Trophoblast cell (in vitro differentiated cells and primary cell): ENCODE data around the gene TCF12.
A peak's percentile ranks its signal among the peaks of the same experiment; 100 is the strongest.

Experiments used
- DNase-seq, 2 donors: peaks; one replicate each; pipeline ENCODE4 v3.0.0-alpha.2; 2016
- H2AFZ ChIP-seq: 2 replicates; pipeline ENCODE4 v1.6.1; 2013; ENCODE audit warnings: low read length, moderate library complexity, mild to moderate bottlenecking; ENCODE audit not compliant: insufficient read depth, poor library complexity
- H2AK5ac ChIP-seq: 2 replicates; pipeline ENCODE4 v1.6.1; 2013; ENCODE audit warnings: mild to moderate bottlenecking, low read length
- H2BK120ac ChIP-seq: 2 replicates; pipeline ENCODE4 v1.6.1; 2013; ENCODE audit warnings: low read length, mild to moderate bottlenecking, moderate library complexity; ENCODE audit not compliant: insufficient read depth, poor library complexity
- H2BK12ac ChIP-seq: 2 replicates; pipeline ENCODE4 v1.6.1; 2013; ENCODE audit warnings: mild to moderate bottlenecking, low read length, moderate library complexity
- H2BK5ac ChIP-seq: 2 replicates; pipeline ENCODE4 v1.6.1; 2013; ENCODE audit warnings: low read length, low read depth, moderate library complexity, mild to moderate bottlenecking; ENCODE audit not compliant: poor library complexity
- H3K14ac ChIP-seq: 2 replicates; pipeline ENCODE4 v1.6.1; 2013; ENCODE audit warnings: mild to moderate bottlenecking, low read length
- H3K18ac ChIP-seq: 2 replicates; pipeline ENCODE4 v1.6.1; 2013; ENCODE audit warnings: mild to moderate bottlenecking, low read length
- H3K23ac ChIP-seq: 2 replicates; pipeline ENCODE4 v1.6.1; 2013; ENCODE audit warnings: low read length
- H3K27ac ChIP-seq: 2 replicates; pipeline ENCODE4 v1.5.1; 2013; ENCODE audit warnings: low read depth, mild to moderate bottlenecking, inconsistent platforms, low read length, moderate library complexity
- H3K27me3 ChIP-seq: 2 replicates; pipeline ENCODE4 v1.6.1; 2013; ENCODE audit warnings: inconsistent platforms, mild to moderate bottlenecking, low read length, moderate library complexity; ENCODE audit not compliant: insufficient read depth
- H3K36me3 ChIP-seq, 2 experiments: 1 replicate in 1 of 2; 2 replicates in 1 of 2; pipeline ENCODE4 v1.6.1; 2013; ENCODE audit warnings: low read length in 2 of 2, mild to moderate bottlenecking in 2 of 2, moderate library complexity in 1 of 2; ENCODE audit not compliant: insufficient read depth in 2 of 2, control insufficient read depth in 1 of 2
- H3K4ac ChIP-seq: 2 replicates; pipeline ENCODE4 v1.6.1; 2013; ENCODE audit warnings: low read depth, mild to moderate bottlenecking, low read length, moderate library complexity
- H3K4me1 ChIP-seq, 2 experiments: 1 replicate in 1 of 2; 2 replicates in 1 of 2; pipeline ENCODE4 v1.6.1; 2013; ENCODE audit warnings: low read length in 2 of 2, mild to moderate bottlenecking in 2 of 2, moderate library complexity in 1 of 2; ENCODE audit not compliant: insufficient read depth in 2 of 2, control insufficient read depth in 1 of 2
- H3K4me2 ChIP-seq: 2 replicates; pipeline ENCODE4 v1.6.1; 2013; ENCODE audit warnings: inconsistent platforms, mild to moderate bottlenecking, low read length, moderate library complexity
- H3K4me3 ChIP-seq: 2 replicates; pipeline ENCODE4 v1.5.1; 2013; ENCODE audit warnings: mild to moderate bottlenecking, low read depth, low read length, inconsistent platforms
- H3K79me1 ChIP-seq: one replicate; pipeline ENCODE4 v1.6.1; 2013; ENCODE audit warnings: low read length
- H3K79me2 ChIP-seq: 2 replicates; pipeline ENCODE4 v1.6.1; 2013; ENCODE audit warnings: low read length, mild to moderate bottlenecking; ENCODE audit not compliant: control insufficient read depth, insufficient read depth, poor library complexity
- H3K9ac ChIP-seq: 2 replicates; pipeline ENCODE4 v1.6.1; 2013; ENCODE audit warnings: mild to moderate bottlenecking, low read length
- H3K9me3 ChIP-seq: 2 replicates; pipeline ENCODE4 v1.6.1; 2013; ENCODE audit warnings: low read depth, mild to moderate bottlenecking, control low read depth, inconsistent platforms, low read length; ENCODE audit not compliant: insufficient read depth
- H4K12ac ChIP-seq: 2 replicates; pipeline ENCODE4 v1.6.1; 2013; ENCODE audit warnings: low read depth, mild to moderate bottlenecking, low read length, moderate library complexity
- H4K8ac ChIP-seq: 2 replicates; pipeline ENCODE4 v1.6.1; 2013; ENCODE audit warnings: low read depth, mild to moderate bottlenecking, low read length, moderate library complexity
- H4K91ac ChIP-seq: one replicate; pipeline ENCODE4 v1.6.1; 2013; ENCODE audit warnings: low read depth, mild to moderate bottlenecking, low read length, moderate library complexity
- WGBS: extraction: QIAGEN DNeasy Blood & Tissue Kit; methylation state at CpG from one replicate; pipeline ENCODE4 v1.1.7; 2013; ENCODE audit warnings: missing lambda C conversion rate; ENCODE audit not compliant: insufficient read length, insufficient coverage; ENCODE audit errors: extremely low coverage; 5-methylcytosine and 5-hydroxymethylcytosine counted together

TCF12 gene

DNA sequence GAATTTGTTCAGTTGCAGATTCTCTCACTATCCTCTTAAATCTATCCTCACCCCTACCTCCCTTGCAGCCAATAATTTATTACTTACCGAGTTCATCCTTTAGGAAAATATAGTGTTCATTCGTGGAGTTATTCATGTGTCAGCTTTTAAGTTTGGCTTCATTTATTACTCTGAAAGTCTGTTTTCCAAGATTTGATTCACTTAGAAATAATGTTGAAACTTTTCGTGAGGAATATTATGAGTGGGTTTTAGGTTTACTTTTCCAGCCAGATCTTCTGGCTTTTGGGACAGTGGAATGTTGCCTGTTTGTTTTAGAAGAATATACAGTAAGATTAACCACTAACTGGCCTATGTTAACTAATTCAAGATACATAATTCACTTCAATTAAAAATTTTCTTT is 296.9 kb downstream of the TCF12 start:
- H4K8ac ChIP-seq = no peak overlapping the region
- no peak overlapping the region for H3K4me3 ChIP-seq
- H3K9me3 ChIP-seq = no peaks in the 10 kb centered on the region
- H3K4me2 ChIP-seq = no peak overlapping the region
- H3K9ac ChIP-seq = no peak overlapping the region
- H3K4me1 ChIP-seq = peaks cover 0 to 2% of the 10 kb centered on the region in 2 experiments
- H2BK120ac ChIP-seq = no peak overlapping the region
- no peak overlapping the region for H3K14ac ChIP-seq
- H4K91ac ChIP-seq = no peak overlapping the region
- H3K18ac ChIP-seq = no peak overlapping the region
- no CpG with 5 or more reads among the region's 3 CpGs for WGBS
- no peak overlapping the region for H2BK5ac ChIP-seq
- no peaks in the 10 kb centered on the region for H3K79me2 ChIP-seq
- H3K23ac ChIP-seq = no peak overlapping the region
- no peak overlapping the region for H4K12ac ChIP-seq
- H3K27me3 ChIP-seq = no peaks in the 10 kb centered on the region
- no peak overlapping the region for H2BK12ac ChIP-seq
- no peak overlapping the region for H2AFZ ChIP-seq
- no peak overlapping the region for H3K4ac ChIP-seq
- DNase-seq = no peak
- no peak overlapping the region for H3K27ac ChIP-seq
- H3K79me1 ChIP-seq = no peaks in the 10 kb centered on the region
- H2AK5ac ChIP-seq = no peak overlapping the region
- no peaks in the 10 kb centered on the region for H3K36me3 ChIP-seq

GRCh38 chr15:57215881-57216280 is 297.4 kb downstream of the TCF12 start:
- WGBS = no CpG with 5 or more reads among the region's 3 CpGs
- Histone ChIP-seq H3K79me1 (no peaks in the 10 kb centered on the region), H3K23ac (no peak overlapping the region), H3K27me3 (no peaks in the 10 kb centered on the region), H3K79me2 (no peaks in the 10 kb centered on the region), H3K36me3 (no peaks in the 10 kb centered on the region), H2AK5ac (no peak overlapping the region), H3K14ac (no peak overlapping the region), H3K4ac (no peak overlapping the region), H3K4me3 (no peak overlapping the region), H2BK5ac (no peak overlapping the region), H3K9ac (no peak overlapping the region), H2BK120ac (no peak overlapping the region), H3K18ac (no peak overlapping the region), H4K91ac (no peak overlapping the region), H4K8ac (no peak overlapping the region), H3K9me3 (no peaks in the 10 kb centered on the region), H3K4me1 (peaks cover 0 to 2% of the 10 kb centered on the region in 2 experiments), H2BK12ac (no peak overlapping the region), H3K4me2 (no peak overlapping the region), H4K12ac (no peak overlapping the region), H2AFZ (no peak overlapping the region), H3K27ac (peak overlapping the region; percentile 17)
- DNase-seq = no peak

- no CpG with 5 or more reads among the region's 2 CpGs for whole genome bisulfite sequencing
- Histone ChIP-seq H2BK120ac (no peak overlapping the region), H2AK5ac (no peak overlapping the region), H3K4me2 (no peak overlapping the region), H3K9ac (no peak overlapping the region), H3K4me3 (no peak overlapping the region), H2BK5ac (no peak overlapping the region), H3K23ac (no peak overlapping the region), H3K27me3 (no peaks in the 10 kb centered on the region), H3K4ac (no peak overlapping the region), H4K91ac (no peak overlapping the region), H3K79me1 (no peaks in the 10 kb centered on the region), H3K18ac (no peak overlapping the region), H4K8ac (no peak overlapping the region), H4K12ac (no peak overlapping the region), H2BK12ac (no peak overlapping the region), H3K9me3 (no peaks in the 10 kb centered on the region), H3K79me2 (no peaks in the 10 kb centered on the region), H3K36me3 (no peaks in the 10 kb centered on the region), H3K27ac (no peak overlapping the region), H3K4me1 (peaks cover 0 to 2% of the 10 kb centered on the region in 2 experiments), H2AFZ (no peak overlapping the region), H3K14ac (no peak overlapping the region)
- DNase-seq = no peak
Measured at GRCh38 chr15:57216288-57216687, 297.8 kb downstream of the TCF12 start.

DNA sequence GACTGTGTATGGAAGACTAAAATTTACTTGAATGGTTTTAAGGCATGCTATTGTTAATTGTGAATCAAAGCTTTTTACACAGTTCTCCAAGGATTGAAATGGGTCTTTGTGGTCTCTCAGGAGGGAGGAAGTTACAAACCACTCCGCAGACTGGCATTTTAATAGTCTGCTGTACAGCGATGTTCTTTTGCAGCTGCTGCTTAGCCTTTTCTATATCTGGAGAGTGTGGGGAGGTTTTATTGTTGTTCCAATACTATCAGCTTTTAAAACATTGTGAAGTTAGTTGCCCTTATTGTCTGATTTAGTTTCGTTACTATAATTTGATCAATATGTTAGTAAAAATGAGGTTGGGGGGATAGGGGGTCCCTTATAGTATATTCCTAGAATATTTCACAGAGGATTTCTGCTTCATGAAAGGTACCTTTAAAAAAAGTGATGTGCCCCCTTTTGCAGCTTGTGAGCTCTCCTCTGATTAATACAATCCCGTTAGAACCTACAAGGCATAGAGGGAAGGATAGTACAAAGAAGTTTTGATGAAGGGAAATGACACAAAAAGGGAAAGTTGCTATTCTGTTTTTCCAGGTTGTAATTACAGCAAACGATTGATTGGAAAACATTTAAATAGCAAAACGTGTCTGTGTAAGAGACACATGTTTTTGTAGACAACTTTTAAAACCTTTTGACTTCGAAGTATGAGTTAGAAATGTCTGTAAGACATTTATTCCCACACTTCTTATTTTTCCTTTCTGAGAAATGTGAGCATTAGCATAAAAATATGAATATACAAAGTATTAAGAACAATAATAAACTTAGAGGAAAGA is 299.5 kb downstream of the TCF12 start:
- Histone ChIP-seq H3K36me3 (no peaks in the 10 kb centered on the region), H3K4ac (no peak overlapping the region), H4K8ac (no peak overlapping the region), H3K14ac (no peak overlapping the region), H3K18ac (no peak overlapping the region), H2AFZ (no peak overlapping the region), H3K9me3 (no peaks in the 10 kb centered on the region), H3K23ac (no peak overlapping the region), H2BK12ac (no peak overlapping the region), H2BK120ac (no peak overlapping the region), H3K27me3 (no peaks in the 10 kb centered on the region), H3K79me1 (no peaks in the 10 kb centered on the region), H2BK5ac (no peak overlapping the region), H3K27ac (peak overlapping the region; percentile 40), H3K79me2 (no peaks in the 10 kb centered on the region), H4K91ac (no peak overlapping the region), H3K4me2 (no peak overlapping the region), H3K9ac (no peak overlapping the region), H2AK5ac (no peak overlapping the region), H4K12ac (no peak overlapping the region), H3K4me3 (no peak overlapping the region), H3K4me1 (peaks cover 0 to 2% of the 10 kb centered on the region in 2 experiments)
- DNase-seq = no peak
- no CpG with 5 or more reads among the region's 7 CpGs for WGBS
